PC-3 (cell line): ENCODE measurements around the gene SRGAP1. TPM values are rescaled to one million over a fixed set of nuclear protein-coding genes. Genes with fewer than 3 reads are reported as not detected.

Experiments
- ATAC-seq: fragments of 200-7000 bp; cut with Tn5 transposase; 2 replicates; pipeline ENCODE4 v1.9.1; 2020; ENCODE audit warnings: mild to moderate bottlenecking, moderate library complexity
- BruUV-seq: library from RNA; stranded (reverse); fragments of 400-500 nt; replicated peaks from 2 replicates; lab custom pipeline; 2021; lab: Mats Ljungman, UMichigan
- CTCF ChIA-PET: fragments of 300-600 bp; sonication (Branson Sonifier 250); formaldehyde crosslinking; loops from one replicate; lab custom pipeline; 2022; ENCODE audit warnings: antibody characterized with exemption; lab: Charles Lee
- POLR2A ChIA-PET: fragments of 300-600 bp; sonication (Branson Sonifier 250); formaldehyde crosslinking; loops from one replicate; lab custom pipeline; 2022; ENCODE audit warnings: antibody characterized with exemption; ENCODE audit not compliant: unreplicated experiment; lab: Charles Lee
- DNase-seq: peaks from one replicate; pipeline ENCODE4 v3.0.0-alpha.2; 2015
- H2AFZ ChIP-seq: fragments of 300-600 bp; sonication (generic); 2 replicates; pipeline ENCODE4 v1.6.0; 2016; ENCODE audit warnings: antibody characterized with exemption, low read length
- H3F3A ChIP-seq: fragments of 300-600 bp; sonication (generic); one replicate; pipeline ENCODE4 v1.6.0; 2017; ENCODE audit warnings: antibody characterized with exemption, low read length, control low read depth, mild to moderate bottlenecking; ENCODE audit not compliant: unreplicated experiment
- H3K27ac ChIP-seq: fragments of 300-600 bp; sonication (generic); 2 replicates; pipeline ENCODE4 v1.5.1; 2016; ENCODE audit warnings: mild to moderate bottlenecking, low read length
- H3K27me3 ChIP-seq: fragments of 300-600 bp; sonication (generic); 2 replicates; pipeline ENCODE4 v1.6.1; 2016; ENCODE audit warnings: low read length, mixed read lengths
- H3K36me3 ChIP-seq: fragments of 300-600 bp; sonication (generic); 2 replicates; pipeline ENCODE4 v1.6.1; 2016; ENCODE audit warnings: low read depth, mixed run types, low read length, mixed read lengths
- H3K4me1 ChIP-seq: fragments of 300-600 bp; sonication (generic); 2 replicates; pipeline ENCODE4 v1.5.1; 2016; ENCODE audit warnings: low read length; ENCODE audit not compliant: insufficient read depth
- H3K4me2 ChIP-seq: fragments of 300-600 bp; sonication (generic); 2 replicates; pipeline ENCODE4 v1.6.0; 2016; ENCODE audit warnings: low read length
- H3K4me3 ChIP-seq: fragments of 300-600 bp; sonication (generic); 2 replicates; pipeline ENCODE4 v1.5.1; 2016; ENCODE audit warnings: mild to moderate bottlenecking, low read length, mixed read lengths
- H3K79me2 ChIP-seq: fragments of 300-600 bp; sonication (generic); 2 replicates; pipeline ENCODE4 v1.6.1; 2017; ENCODE audit warnings: low read length, mixed read lengths
- H3K9ac ChIP-seq: fragments of 300-600 bp; sonication (generic); 2 replicates; pipeline ENCODE4 v1.6.0; 2016; ENCODE audit warnings: mild to moderate bottlenecking, low read length
- H3K9me2 ChIP-seq: fragments of 300-600 bp; sonication (generic); replicated peaks from 2 replicates; pipeline ENCODE4 v1.6.1; 2016; ENCODE audit warnings: mixed run types, low read length, mixed read lengths
- H3K9me3 ChIP-seq: fragments of 300-600 bp; sonication (generic); 2 replicates; pipeline ENCODE4 v1.6.1; 2016; ENCODE audit warnings: low read length, mixed read lengths
- H4K20me1 ChIP-seq: fragments of 300-600 bp; sonication (generic); 2 replicates; pipeline ENCODE4 v1.6.1; 2016; ENCODE audit warnings: low read length, mixed read lengths
- EZH2 ChIP-seq: fragments of 300-600 bp; sonication (generic); IDR thresholded peaks from one replicate; pipeline ENCODE4 v1.6.1; 2017; ENCODE audit warnings: antibody characterized with exemption, mild to moderate bottlenecking, low read length; ENCODE audit not compliant: unreplicated experiment
- EZH2phosphoT487 ChIP-seq: fragments of 300-600 bp; sonication (generic); IDR thresholded peaks from 2 replicates; pipeline ENCODE4 v1.6.1; 2018; ENCODE audit warnings: mild to moderate bottlenecking, antibody characterized with exemption, low read length, borderline replicate concordance
- intact Hi-C: fragments of 100-400 bp; cut with micrococcal nuclease; formaldehyde crosslinking; loops from 2 replicates; pipeline ENCODE4 v1.9.0; 2023
- total RNA-seq: library from RNA; depleted of rRNA; stranded (reverse); fragments of >200 nt; gene quantifications from 2 replicates; pipeline ENCODE4 v1.2.3, GENCODE V29; 2014
- TF ChIP-seq, protein P1 (sequence below): fragments of 300-600 bp; sonication (generic); conservative IDR thresholded peaks from 2 replicates; pipeline ENCODE4 v1.5.1; 2017; ENCODE audit warnings: antibody characterized with exemption, low read depth, mild to moderate bottlenecking, low read length

Gene SRGAP1
- total RNA-seq, 1 experiment from 2014 or later = 11.0 TPM

DNA sequence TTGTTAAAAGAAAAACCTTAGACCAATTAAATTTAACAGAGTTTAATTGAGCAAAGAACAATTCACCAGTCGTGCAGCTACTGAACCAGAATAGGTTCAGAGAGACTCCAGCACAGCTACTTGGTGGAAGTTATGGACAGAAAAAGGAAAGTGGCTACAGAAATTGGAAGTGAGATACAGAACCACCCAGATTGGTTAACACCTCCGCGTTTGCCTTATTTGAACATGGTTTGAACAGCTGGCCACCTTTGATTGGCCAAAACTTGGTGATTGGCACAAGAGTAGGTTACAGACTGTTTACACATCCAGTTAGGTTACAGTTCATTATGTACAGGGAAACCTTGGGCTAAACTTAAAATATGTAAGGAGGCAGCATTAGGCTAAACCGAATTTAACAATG lies 54.9 kb downstream of the SRGAP1 start:
- CTCF ChIA-PET = no interaction called here
- DNase-seq (no peak), ATAC-seq (no peak)
- Histone ChIP-seq H3K4me1 (peaks cover 30% of the 10 kb centered on the region), H3K79me2 (peaks cover 97% of the 10 kb centered on the region), H3K4me3 (no peak overlapping the region), H3K36me3 (0 out of 2 replicates have a peak, but pooled peaks cover 2% of the 10 kb centered on the region), H2AFZ (no peak overlapping the region), H3K27me3 (no peaks in the 10 kb centered on the region), H3K9me2 (no peaks in the 10 kb centered on the region), H4K20me1 (no peaks in the 10 kb centered on the region), H3K9ac (no peak overlapping the region), H3F3A (peaks cover 4% of the 10 kb centered on the region), H3K27ac (no peak overlapping the region), H3K4me2 (no peak overlapping the region), H3K9me3 (no peaks in the 10 kb centered on the region)
- no TSS peak for BruUV-seq
- TF ChIP-seq EZH2 (no peak), EZH2phosphoT487 (no peak)
- TF ChIP-seq, protein P1, sequence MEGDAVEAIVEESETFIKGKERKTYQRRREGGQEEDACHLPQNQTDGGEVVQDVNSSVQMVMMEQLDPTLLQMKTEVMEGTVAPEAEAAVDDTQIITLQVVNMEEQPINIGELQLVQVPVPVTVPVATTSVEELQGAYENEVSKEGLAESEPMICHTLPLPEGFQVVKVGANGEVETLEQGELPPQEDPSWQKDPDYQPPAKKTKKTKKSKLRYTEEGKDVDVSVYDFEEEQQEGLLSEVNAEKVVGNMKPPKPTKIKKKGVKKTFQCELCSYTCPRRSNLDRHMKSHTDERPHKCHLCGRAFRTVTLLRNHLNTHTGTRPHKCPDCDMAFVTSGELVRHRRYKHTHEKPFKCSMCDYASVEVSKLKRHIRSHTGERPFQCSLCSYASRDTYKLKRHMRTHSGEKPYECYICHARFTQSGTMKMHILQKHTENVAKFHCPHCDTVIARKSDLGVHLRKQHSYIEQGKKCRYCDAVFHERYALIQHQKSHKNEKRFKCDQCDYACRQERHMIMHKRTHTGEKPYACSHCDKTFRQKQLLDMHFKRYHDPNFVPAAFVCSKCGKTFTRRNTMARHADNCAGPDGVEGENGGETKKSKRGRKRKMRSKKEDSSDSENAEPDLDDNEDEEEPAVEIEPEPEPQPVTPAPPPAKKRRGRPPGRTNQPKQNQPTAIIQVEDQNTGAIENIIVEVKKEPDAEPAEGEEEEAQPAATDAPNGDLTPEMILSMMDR = no peak
- POLR2A ChIA-PET = interaction anchor here (0.5 kb wide), 1 partner anchor 15 kb away, joined by 3 read pairs; no protein-coding TSS in a partner anchor
- intact Hi-C loops = no loop called here

GRCh38 chr12:63900922-63901793 lies 56.7 kb downstream of the SRGAP1 start:
- Histone ChIP-seq H3K36me3 (0 out of 2 replicates have a peak, but pooled peaks cover 2% of the 10 kb centered on the region), H3K4me1 (peaks cover 47% of the 10 kb centered on the region), H3K9ac (peak overlapping the region; percentile 42), H3K9me2 (no peaks in the 10 kb centered on the region), H4K20me1 (no peaks in the 10 kb centered on the region), H3K27me3 (no peaks in the 10 kb centered on the region), H2AFZ (no peak overlapping the region), H3K79me2 (peaks cover 98% of the 10 kb centered on the region), H3K27ac (peak overlapping the region; percentile 94), H3K9me3 (no peaks in the 10 kb centered on the region), H3K4me3 (peak overlapping the region; percentile 29; the same call in 1 of the 2 replicates), H3K4me2 (peak overlapping the region; percentile 69), H3F3A (peaks cover 4% of the 10 kb centered on the region)
- no TSS peak for BruUV-seq
- DNase-seq (peak; percentile 93), ATAC-seq (peak; percentile 87)
- no peak for TF ChIP-seq EZH2phosphoT487
- TF ChIP-seq, protein P1 = no peak
- no peak for TF ChIP-seq EZH2
- intact Hi-C loops = loop anchor here (2.0 kb wide), 1 partner anchor 18 kb away; no protein-coding TSS in a partner anchor
- POLR2A ChIA-PET = no interaction called here
- CTCF ChIA-PET = no interaction called here

- no peak overlapping the region for H2AFZ ChIP-seq
These were observed 60.2 kb downstream of the SRGAP1 start for GRCh38 chr12:63904653-63905052.

More at GRCh38 chr12:63904653-63905052, 60.2 kb downstream of the SRGAP1 start:
- Histone ChIP-seq H3K9me3 (no peaks in the 10 kb centered on the region), H3K79me2 (peaks cover 98% of the 10 kb centered on the region), H3K27ac (no peak overlapping the region), H3F3A (peaks cover 4% of the 10 kb centered on the region), H3K4me2 (no peak overlapping the region), H3K27me3 (no peaks in the 10 kb centered on the region), H4K20me1 (no peaks in the 10 kb centered on the region), H3K9me2 (no peaks in the 10 kb centered on the region), H3K36me3 (0 out of 2 replicates have a peak, but pooled peaks cover 2% of the 10 kb centered on the region), H3K4me3 (no peak overlapping the region), H3K4me1 (peaks cover 41% of the 10 kb centered on the region), H3K9ac (no peak overlapping the region)
- BruUV-seq = no TSS peak
- DNase-seq (peak; percentile 30), ATAC-seq (no peak)
- intact Hi-C loops = no loop called here
- CTCF ChIA-PET = no interaction called here
- POLR2A ChIA-PET = no interaction called here
- TF ChIP-seq EZH2phosphoT487 (no peak), EZH2 (no peak)
- TF ChIP-seq, protein P1 = no peak
